GM12878 (cell line): ENCODE results near the gene FER1L5. TPM values are rescaled to one million over a fixed set of nuclear protein-coding genes. Genes with fewer than 3 reads are reported as not detected.

Experiments
- ATAC-seq: fragments of 200-7000 bp; cut with Tn5 transposase; 3 replicates; pipeline ENCODE4 v1.9.1; 2020; ENCODE audit warnings: mild to moderate bottlenecking, moderate library complexity
- BruUV-seq: library from RNA; stranded (reverse); fragments of 400-500 nt; replicated peaks from 2 replicates; lab custom pipeline; 2021; lab: Mats Ljungman, UMichigan
- CTCF ChIA-PET: fragments of 300-600 bp; sonication (Branson Sonifier 250); formaldehyde crosslinking; extraction: SDS; loops from one replicate; lab custom pipeline; 2021; ENCODE audit warnings: inconsistent platforms; lab: Yijun Ruan, JAX
- POLR2A ChIA-PET: fragments of 350-600 bp; formaldehyde crosslinking; extraction: SDS; loops from one replicate; lab custom pipeline; 2021; ENCODE audit warnings: inconsistent platforms; lab: Charles Lee
- RAD21 ChIA-PET: fragments of 300-600 bp; sonication (Branson Sonifier 250); formaldehyde crosslinking; loops from one replicate; lab custom pipeline; 2023; ENCODE audit warnings: antibody characterized with exemption; ENCODE audit not compliant: unreplicated experiment; lab: Charles Lee
- SMC1A ChIA-PET: fragments of 300-600 bp; sonication (Branson Sonifier 250); formaldehyde crosslinking; loops from one replicate; lab custom pipeline; 2023; ENCODE audit not compliant: unreplicated experiment, uncharacterized antibody; lab: Charles Lee
- DNase-seq: peaks from one replicate; pipeline ENCODE4 v3.0.0-alpha.2; 2011; ENCODE audit warnings: low read depth, low spot score
- FAIRE-seq: peaks from 3 replicates; lab custom pipeline; 2011; peaks lifted over from hg19 to GRCh38; lab: Jason Lieb, UNC
- H2AFZ ChIP-seq: 2 replicates; pipeline ENCODE4 v1.6.0; 2011; ENCODE audit warnings: low read depth, low read length, control low read depth; ENCODE audit not compliant: control insufficient read depth
- H3K27ac ChIP-seq: 2 replicates; pipeline ENCODE4 v1.5.1; 2011; ENCODE audit warnings: control low read depth; ENCODE audit not compliant: control insufficient read depth, insufficient read depth
- H3K27me3 ChIP-seq, 2 experiments: replicated peaks in 1 of 2; 2 replicates each; pipeline versions ENCODE4 v1.6.0 to v1.6.1; 2011; ENCODE audit warnings: low read length in 1 of 2; ENCODE audit not compliant: control insufficient read depth in 2 of 2, insufficient read depth in 2 of 2
- H3K36me3 ChIP-seq, 2 experiments: 2 replicates each; pipeline ENCODE4 v1.5.1; 2011; ENCODE audit warnings: low read length in 1 of 2; ENCODE audit not compliant: control insufficient read depth in 2 of 2, insufficient read depth in 2 of 2
- H3K4me1 ChIP-seq: 2 replicates; pipeline ENCODE4 v1.6.1; 2011; ENCODE audit warnings: mild to moderate bottlenecking, low read length, moderate library complexity, mixed read lengths; ENCODE audit not compliant: control insufficient read depth, insufficient read depth
- H3K4me2 ChIP-seq: 2 replicates; pipeline ENCODE4 v1.6.0; 2011; ENCODE audit warnings: control low read depth; ENCODE audit not compliant: control insufficient read depth, insufficient read depth
- H3K4me3 ChIP-seq: fragments of 200-600 bp; sonication (generic); 2 replicates; pipeline ENCODE4 v1.5.1; 2016
- H3K79me2 ChIP-seq: 2 replicates; pipeline ENCODE4 v1.6.0; 2011; ENCODE audit warnings: low read length; ENCODE audit not compliant: control insufficient read depth, insufficient read depth
- H3K9ac ChIP-seq: 2 replicates; pipeline ENCODE4 v1.8.0; 2011; ENCODE audit warnings: low read length, control low read depth, mixed read lengths; ENCODE audit not compliant: control insufficient read depth, insufficient read depth
- H3K9me3 ChIP-seq: replicated peaks from 3 replicates; pipeline ENCODE4 v1.5.1; 2011; ENCODE audit warnings: mild to moderate bottlenecking, low read length; ENCODE audit not compliant: control insufficient read depth, insufficient read depth
- H4K20me1 ChIP-seq: 2 replicates; pipeline ENCODE4 v1.6.0; 2011; ENCODE audit not compliant: control insufficient read depth, insufficient read depth
- ASH2L ChIP-seq: fragments of 300-600, 200-600 bp; sonication (generic); IDR thresholded peaks from 2 replicates; pipeline ENCODE4 v1.6.1; 2017; ENCODE audit warnings: low read depth, mild to moderate bottlenecking, borderline replicate concordance
- DPF2 ChIP-seq: fragments of 450-650 bp; IDR thresholded peaks from 2 replicates; pipeline ENCODE4 v1.6.1; 2017; ENCODE audit warnings: mild to moderate bottlenecking
- HCFC1 ChIP-seq: fragments of 150-350 bp; IDR thresholded peaks from 2 replicates; pipeline ENCODE4 v1.6.1; 2014; ENCODE audit warnings: low read length
- NR2C2 ChIP-seq: IDR thresholded peaks from 2 replicates; pipeline ENCODE4 v1.6.1; 2011; ENCODE audit warnings: borderline replicate concordance, low read depth; ENCODE audit not compliant: control insufficient read depth, insufficient read length
- WGBS: methylation state at CpG from one replicate; pipeline ENCODE4 v1.1.6; 2016; ENCODE audit warnings: low lambda C conversion rate; ENCODE audit not compliant: insufficient replicate concordance, insufficient coverage; ENCODE audit errors: missing lambda C conversion rate; 5-methylcytosine and 5-hydroxymethylcytosine counted together
- in situ Hi-C: fragments of 300-500 bp; cut with MboI; formaldehyde crosslinking; loops from 9 replicates; pipeline ENCODE4 v1.14.3; 2018; ENCODE audit warnings: mixed read lengths
- intact Hi-C: fragments of 100-400 bp; cut with micrococcal nuclease; formaldehyde crosslinking; loops from one replicate; pipeline ENCODE4 v1.14.2; 2022; ENCODE audit not compliant: unreplicated experiment
- polyA plus RNA-seq, 11 experiments: library from polyadenylated mRNA; depleted of rRNA in 4 of 11; unstranded in 6 of 11; stranded (reverse) in 5 of 11; fragments of >200 nt; fragmentation: Nextera tagmentation in 4 of 11; fragmentation: Illumina TruSeq in 1 of 11; extraction: Ambion mirVana in 4 of 11; extraction: Trizol in 1 of 11; gene quantifications; 1 replicate in 1 of 11; 2 replicates in 10 of 11; pipeline versions ENCODE4 v1.2.1 to v1.2.3, GENCODE V29; 2011 to 2016; ENCODE audit warnings: inconsistent platforms in 2 of 11, missing spikeins in 2 of 11, low read depth in 1 of 11
- total RNA-seq, 4 experiments: library from RNA; depleted of rRNA in 3 of 4; stranded (reverse); fragments of >200 nt in 3 of 4; fragmentation: Illumina TruSeq in 1 of 4; extraction: Trizol in 1 of 4; gene quantifications; 2 replicates each; pipeline versions ENCODE4 v1.2.1 to v1.2.3, GENCODE V29; 2013 to 2021
- TF ChIP-seq, protein P1 (sequence below): fragments of 450-650 bp; IDR thresholded peaks from 2 replicates; pipeline ENCODE4 v1.6.1; 2016; ENCODE audit warnings: mild to moderate bottlenecking, moderate library complexity, borderline replicate concordance
- TF ChIP-seq, protein P2 (sequence below): IDR thresholded peaks from 2 replicates; pipeline ENCODE4 v1.6.1; 2012; ENCODE audit warnings: mild to moderate bottlenecking, low read depth, low read length

FER1L5 gene
- total and polyA plus RNA-seq, 10 of the 15 experiments (the other 5 are each of a cell fraction or from before 2014, with no cell fraction given), result not detected

DNA sequence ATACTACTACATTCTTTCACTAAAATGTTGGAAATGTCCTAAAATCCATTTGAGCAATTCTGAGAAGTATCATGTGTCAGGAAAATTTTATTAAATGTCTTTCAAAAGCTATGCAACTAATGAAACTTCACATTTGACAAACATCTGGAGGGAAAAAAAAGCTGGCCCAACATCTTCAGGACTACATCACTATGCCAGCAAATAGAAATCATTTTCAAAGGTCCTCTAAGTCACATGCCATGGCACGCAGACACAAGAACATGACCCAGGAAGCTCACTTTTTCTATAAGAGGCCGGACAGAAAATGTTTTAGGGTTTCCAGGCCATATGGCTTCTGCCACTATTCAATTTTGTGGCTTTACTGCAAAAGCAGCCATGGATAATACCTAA, 16.0 kb upstream of the FER1L5 start (continued):
- TF ChIP-seq, protein P1, sequence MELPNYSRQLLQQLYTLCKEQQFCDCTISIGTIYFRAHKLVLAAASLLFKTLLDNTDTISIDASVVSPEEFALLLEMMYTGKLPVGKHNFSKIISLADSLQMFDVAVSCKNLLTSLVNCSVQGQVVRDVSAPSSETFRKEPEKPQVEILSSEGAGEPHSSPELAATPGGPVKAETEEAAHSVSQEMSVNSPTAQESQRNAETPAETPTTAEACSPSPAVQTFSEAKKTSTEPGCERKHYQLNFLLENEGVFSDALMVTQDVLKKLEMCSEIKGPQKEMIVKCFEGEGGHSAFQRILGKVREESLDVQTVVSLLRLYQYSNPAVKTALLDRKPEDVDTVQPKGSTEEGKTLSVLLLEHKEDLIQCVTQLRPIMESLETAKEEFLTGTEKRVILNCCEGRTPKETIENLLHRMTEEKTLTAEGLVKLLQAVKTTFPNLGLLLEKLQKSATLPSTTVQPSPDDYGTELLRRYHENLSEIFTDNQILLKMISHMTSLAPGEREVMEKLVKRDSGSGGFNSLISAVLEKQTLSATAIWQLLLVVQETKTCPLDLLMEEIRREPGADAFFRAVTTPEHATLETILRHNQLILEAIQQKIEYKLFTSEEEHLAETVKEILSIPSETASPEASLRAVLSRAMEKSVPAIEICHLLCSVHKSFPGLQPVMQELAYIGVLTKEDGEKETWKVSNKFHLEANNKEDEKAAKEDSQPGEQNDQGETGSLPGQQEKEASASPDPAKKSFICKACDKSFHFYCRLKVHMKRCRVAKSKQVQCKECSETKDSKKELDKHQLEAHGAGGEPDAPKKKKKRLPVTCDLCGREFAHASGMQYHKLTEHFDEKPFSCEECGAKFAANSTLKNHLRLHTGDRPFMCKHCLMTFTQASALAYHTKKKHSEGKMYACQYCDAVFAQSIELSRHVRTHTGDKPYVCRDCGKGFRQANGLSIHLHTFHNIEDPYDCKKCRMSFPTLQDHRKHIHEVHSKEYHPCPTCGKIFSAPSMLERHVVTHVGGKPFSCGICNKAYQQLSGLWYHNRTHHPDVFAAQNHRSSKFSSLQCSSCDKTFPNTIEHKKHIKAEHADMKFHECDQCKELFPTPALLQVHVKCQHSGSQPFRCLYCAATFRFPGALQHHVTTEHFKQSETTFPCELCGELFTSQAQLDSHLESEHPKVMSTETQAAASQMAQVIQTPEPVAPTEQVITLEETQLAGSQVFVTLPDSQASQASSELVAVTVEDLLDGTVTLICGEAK, result no peak
- TF ChIP-seq, all 136 proteins: peak for 0

DNA sequence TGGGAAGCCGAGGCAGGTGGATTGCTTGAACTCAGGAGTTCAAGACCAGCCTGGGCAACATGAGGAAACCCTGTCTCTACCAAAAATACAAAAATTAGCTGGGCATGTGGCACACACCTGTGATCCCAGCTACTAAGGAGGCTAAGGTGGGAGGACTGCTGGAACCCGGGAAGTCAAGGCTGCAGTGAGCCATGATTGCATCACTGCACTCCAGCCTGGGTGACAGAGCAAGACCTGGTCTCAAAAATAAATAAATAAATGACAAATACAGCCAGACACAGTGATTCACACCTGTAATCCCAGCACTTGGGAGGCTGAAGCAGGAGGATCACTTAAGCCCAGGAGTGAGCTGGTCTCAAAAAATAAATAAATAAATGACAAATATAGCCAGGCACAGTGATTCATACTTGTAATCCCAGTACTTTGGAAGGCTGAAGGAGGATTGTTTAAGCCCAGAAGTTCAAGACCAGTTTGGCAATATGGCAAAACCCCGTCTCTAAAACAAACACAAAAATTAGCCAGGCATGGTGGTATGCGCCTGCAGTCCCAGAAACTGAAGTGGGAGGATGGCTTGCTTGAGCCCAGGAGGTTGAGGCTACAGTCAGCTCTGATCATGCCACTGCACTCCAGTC, 10.6 kb upstream of the FER1L5 start:
- no peak overlapping the region for H3K9ac ChIP-seq
- ATAC-seq (no peak), DNase-seq (no peak), FAIRE-seq (no peak)
- no peaks in the 10 kb centered on the region for H3K27me3 ChIP-seq
- H3K4me2 ChIP-seq, result no peak overlapping the region
- in situ Hi-C loops (no loop called here), intact Hi-C loops (no loop called here)
- no peak overlapping the region for H3K4me3 ChIP-seq
- H2AFZ ChIP-seq, result no peak overlapping the region
- 92% methylated on average over 4 of the region's 4 CpGs for WGBS
- H3K79me2 ChIP-seq, result peaks cover 19% of the 10 kb centered on the region
- ChIA-PET RAD21 (interaction anchor here (0.7 kb wide), 1 partner anchor 26 kb away, joined by 3 read pairs; no protein-coding TSS in a partner anchor), SMC1A (interaction anchor here (0.8 kb wide), 1 partner anchor 18 kb away, joined by 3 read pairs; no protein-coding TSS in a partner anchor), POLR2A (no interaction called here), CTCF (interaction anchor here (0.5 to 1.0 kb wide), 3 partner anchors 8 to 375 kb away, joined by 3 read pairs; no protein-coding TSS in a partner anchor)
- no peak overlapping the region for H3K27ac ChIP-seq
- no TSS peak for BruUV-seq
- no peaks in the 10 kb centered on the region for H3K9me3 ChIP-seq
- TF ChIP-seq HCFC1, result no peak
- no peak for TF ChIP-seq ASH2L
- TF ChIP-seq, protein P1, result no peak
- TF ChIP-seq NR2C2, result no peak
- no peak for TF ChIP-seq DPF2
- TF ChIP-seq, protein P2, sequence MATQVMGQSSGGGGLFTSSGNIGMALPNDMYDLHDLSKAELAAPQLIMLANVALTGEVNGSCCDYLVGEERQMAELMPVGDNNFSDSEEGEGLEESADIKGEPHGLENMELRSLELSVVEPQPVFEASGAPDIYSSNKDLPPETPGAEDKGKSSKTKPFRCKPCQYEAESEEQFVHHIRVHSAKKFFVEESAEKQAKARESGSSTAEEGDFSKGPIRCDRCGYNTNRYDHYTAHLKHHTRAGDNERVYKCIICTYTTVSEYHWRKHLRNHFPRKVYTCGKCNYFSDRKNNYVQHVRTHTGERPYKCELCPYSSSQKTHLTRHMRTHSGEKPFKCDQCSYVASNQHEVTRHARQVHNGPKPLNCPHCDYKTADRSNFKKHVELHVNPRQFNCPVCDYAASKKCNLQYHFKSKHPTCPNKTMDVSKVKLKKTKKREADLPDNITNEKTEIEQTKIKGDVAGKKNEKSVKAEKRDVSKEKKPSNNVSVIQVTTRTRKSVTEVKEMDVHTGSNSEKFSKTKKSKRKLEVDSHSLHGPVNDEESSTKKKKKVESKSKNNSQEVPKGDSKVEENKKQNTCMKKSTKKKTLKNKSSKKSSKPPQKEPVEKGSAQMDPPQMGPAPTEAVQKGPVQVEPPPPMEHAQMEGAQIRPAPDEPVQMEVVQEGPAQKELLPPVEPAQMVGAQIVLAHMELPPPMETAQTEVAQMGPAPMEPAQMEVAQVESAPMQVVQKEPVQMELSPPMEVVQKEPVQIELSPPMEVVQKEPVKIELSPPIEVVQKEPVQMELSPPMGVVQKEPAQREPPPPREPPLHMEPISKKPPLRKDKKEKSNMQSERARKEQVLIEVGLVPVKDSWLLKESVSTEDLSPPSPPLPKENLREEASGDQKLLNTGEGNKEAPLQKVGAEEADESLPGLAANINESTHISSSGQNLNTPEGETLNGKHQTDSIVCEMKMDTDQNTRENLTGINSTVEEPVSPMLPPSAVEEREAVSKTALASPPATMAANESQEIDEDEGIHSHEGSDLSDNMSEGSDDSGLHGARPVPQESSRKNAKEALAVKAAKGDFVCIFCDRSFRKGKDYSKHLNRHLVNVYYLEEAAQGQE, result no peak
- no peaks in the 10 kb centered on the region for H4K20me1 ChIP-seq
- no peaks in the 10 kb centered on the region; the same call in 1 of the 2 replicates for H3K4me1 ChIP-seq
- peaks cover 4 to 33% of the 10 kb centered on the region in 2 experiments; a peak in 3 of 4 replicates for H3K36me3 ChIP-seq
